Endothelial cell of umbilical vein (primary cell): ENCODE results near the gene GOLGA6L10.
"Not testable (repeated sequence)": the region's sequence is repeated elsewhere in the genome, so short reads cannot be mapped to it uniquely, and the experiment has no call there.

Experiments used
- CTCF ChIP-seq, 2 donors: IDR thresholded peaks; 1 replicate in 1 of 2; 2 replicates in 1 of 2; pipeline ENCODE4 v1.5.1; 2011; ENCODE audit warnings: low read length in 2 of 2, mild to moderate bottlenecking in 2 of 2, moderate library complexity in 2 of 2, control low read depth in 1 of 2, inconsistent platforms in 1 of 2, low read depth in 1 of 2; ENCODE audit not compliant: insufficient read depth in 1 of 2; ENCODE audit errors: extremely low read depth in 1 of 2
- EZH2 ChIP-seq: IDR thresholded peaks from 2 replicates; pipeline ENCODE4 v1.6.1; 2012; ENCODE audit warnings: borderline replicate concordance, low read depth, mild to moderate bottlenecking, moderate library complexity, low read length, inconsistent platforms; ENCODE audit not compliant: severe bottlenecking
- POLR2A ChIP-seq: IDR thresholded peaks from 2 replicates; pipeline ENCODE4 v1.6.1; 2012; ENCODE audit warnings: low read depth, mild to moderate bottlenecking, control low read depth, low read length
- POLR2AphosphoS5 ChIP-seq: IDR thresholded peaks from 2 replicates; pipeline ENCODE4 v1.6.1; 2012; ENCODE audit warnings: low read depth, mild to moderate bottlenecking, control low read depth, low read length, moderate library complexity; ENCODE audit not compliant: insufficient read depth

- TF ChIP-seq CTCF (IDR thresholded peaks at IDR 0.05; ENCODE audit: extremely low read depth in 1 of 2, insufficient read depth in 1 of 2, low read depth in 1 of 2, low read length in 2 of 2); EZH2; POLR2AphosphoS5; POLR2A: not testable (repeated sequence)
Observed at GRCh38 chr15:82329039-82329438, 20.2 kb downstream of the GOLGA6L10 start.
